HuH-7 (cell line): ENCODE measurements around the gene FRMPD3.

Source experiments
- DNase-seq: peaks from one replicate; pipeline ENCODE4 v3.0.0; 2011; ENCODE audit warnings: low spot score

Gene FRMPD3

DNA sequence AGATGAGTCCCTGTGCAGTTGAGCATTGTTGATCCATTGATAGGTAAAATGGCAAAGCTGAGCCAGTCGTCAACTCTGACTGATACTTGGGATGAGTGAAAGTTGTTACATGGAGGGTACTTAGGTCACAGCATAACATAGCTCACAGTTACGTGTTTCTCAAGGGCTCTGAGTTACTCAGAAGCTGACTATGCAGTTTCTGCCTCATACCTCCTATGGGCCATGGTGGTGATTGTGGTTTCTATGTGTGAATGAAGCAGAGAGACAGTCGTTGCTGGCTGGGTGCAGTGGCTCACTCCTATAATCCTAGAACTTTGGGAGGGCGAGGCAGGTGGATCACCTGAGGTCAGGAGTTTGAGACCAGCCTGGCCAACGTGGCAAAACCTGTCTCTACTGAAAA lies 30.8 kb downstream of the FRMPD3 start:
- DNase-seq = no peak

DNA sequence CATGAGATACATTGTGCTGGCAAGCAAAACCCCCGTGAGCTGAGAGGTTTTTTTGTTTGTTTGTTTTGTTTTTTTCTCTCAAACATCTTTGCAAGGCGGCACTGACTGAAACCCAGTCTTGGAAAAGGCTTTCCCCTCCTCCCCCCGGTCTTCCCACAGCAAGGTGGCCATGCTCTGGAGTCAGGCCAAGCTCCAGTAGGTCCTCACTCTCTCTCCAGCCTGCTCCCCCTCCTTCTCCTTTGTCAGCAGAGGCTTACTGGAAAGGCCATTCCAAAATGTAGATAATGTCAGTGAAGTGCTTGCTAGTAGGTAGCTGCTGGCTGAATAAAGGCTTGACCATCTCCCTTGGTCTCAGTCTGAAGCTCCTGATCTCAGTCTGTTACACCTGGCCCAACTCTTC lies 32.6 kb downstream of the FRMPD3 start:
- DNase-seq = no peak

DNA sequence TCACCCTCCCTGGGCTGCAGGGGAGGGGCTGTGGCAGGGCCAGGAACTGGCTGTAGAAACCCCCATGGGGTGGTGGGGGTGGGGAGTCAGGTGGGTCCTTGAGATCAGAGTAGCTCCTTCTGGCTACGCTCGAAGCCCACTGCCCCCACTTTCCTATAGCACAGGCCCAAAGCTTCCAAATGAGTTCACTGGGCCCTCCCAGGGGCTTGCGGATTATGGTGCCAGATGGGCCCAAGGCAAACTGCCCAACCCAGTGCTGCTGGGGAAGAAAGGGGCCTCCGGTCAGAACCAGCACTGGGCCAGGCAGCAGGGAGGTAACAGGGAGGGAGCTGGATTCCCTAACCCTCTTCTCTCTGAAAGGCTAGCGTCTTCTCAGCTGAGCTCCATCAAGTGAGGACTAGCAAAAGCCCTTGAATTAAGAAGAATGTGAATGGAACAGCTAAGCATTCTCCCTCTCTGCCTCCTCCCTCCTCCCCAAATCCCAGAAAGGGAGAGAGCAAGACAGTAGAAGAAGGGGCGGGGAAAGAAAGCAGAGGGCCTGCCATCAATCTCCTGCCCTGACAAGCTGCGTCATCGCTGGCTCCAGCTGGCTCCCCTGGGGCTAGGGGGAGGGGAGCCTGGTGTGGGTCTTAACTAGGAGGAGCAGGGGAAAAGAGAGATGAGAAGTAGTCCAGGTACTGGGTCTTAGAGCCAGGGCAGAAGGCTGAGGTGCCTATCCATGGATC lies 34.7 kb downstream of the FRMPD3 start:
- no peak for DNase-seq

DNA sequence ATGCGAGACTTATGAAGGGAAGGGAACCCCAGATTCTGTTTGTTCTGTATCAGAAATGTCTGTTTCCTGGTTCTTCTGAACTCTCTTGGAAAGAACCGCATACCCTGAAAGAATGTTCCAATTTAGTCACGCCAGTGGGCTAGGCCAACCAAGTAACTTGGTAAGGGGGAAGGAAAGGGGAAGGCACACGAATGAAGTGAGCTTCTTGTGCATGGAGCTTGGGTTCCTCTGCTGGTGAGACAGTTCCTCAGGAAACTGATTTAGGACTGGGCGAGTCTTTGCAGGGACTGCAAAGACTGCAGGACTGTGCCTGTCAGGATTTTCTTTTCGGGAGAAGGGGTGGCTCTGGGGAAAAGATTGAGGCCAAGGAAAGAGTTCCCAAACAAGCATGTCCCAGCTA lies 35.6 kb downstream of the FRMPD3 start:
- DNase-seq = no peak

DNA sequence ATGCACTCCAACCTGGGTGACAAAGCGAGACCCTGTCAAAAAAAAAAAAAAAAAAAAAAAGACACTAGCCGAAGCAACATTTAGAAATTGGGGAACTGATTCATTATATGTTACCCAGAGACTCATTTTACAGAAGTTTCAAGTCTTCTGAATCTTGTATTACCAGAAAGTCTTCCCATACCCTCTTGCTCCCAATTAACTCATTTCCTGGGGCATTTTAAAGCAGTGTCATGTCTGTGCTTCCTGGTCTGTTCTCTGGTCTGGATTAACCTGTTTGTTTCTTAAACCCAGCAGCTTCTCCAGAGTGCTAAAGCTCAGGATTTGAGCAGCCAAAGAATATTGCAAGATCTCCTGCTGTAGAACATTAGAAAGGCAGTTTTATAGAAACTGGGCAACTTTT lies 43.7 kb downstream of the FRMPD3 start:
- DNase-seq = no peak

DNA sequence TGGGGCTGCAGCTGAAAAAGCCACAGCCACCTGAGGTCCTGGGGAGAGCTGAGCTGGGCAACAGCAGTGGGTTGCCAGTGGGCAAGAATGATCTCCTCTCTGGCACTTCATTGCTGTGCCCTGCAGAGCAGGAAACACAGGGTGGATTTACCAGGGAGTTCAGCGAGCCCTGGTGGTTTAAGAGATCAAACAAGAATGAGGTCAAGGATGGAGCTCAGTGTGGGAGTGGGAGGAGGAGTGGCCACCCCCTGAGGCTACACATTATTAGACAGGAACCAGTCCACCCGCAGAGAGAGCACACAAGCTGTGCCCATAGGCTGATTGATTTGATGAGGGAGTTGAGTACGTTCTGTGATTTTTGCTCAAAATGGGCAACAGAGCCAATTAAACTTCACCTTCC lies 47.3 kb downstream of the FRMPD3 start:
- DNase-seq = no peak
